Transverse colon (tissue), 4 donors: Measurements from ENCODE around the gene SASS6.

Experiments used
- EP300 ChIP-seq: sonication (generic); formaldehyde crosslinking; IDR thresholded peaks from one replicate; pipeline ENCODE4 v1.6.1; 2017; ENCODE audit warnings: antibody characterized with exemption, low read depth
- POLR2A ChIP-seq: fragments of 450-650 bp; IDR thresholded peaks from one replicate; pipeline ENCODE4 v1.6.1; 2016; ENCODE audit warnings: antibody characterized with exemption, mild to moderate bottlenecking, moderate library complexity
- POLR2AphosphoS5 ChIP-seq, 3 donors: sonication (generic); formaldehyde crosslinking; IDR thresholded peaks; one replicate each; pipeline ENCODE4 v1.6.1; 2016; ENCODE audit warnings: antibody characterized with exemption in 3 of 3
- TF ChIP-seq, protein P1 (sequence below), 5 experiments: fragments of 200-600 bp in 3 of 5; fragments of 450-650 bp in 2 of 5; sonication (generic) in 3 of 5; IDR thresholded peaks; 1 replicate in 2 of 5; 2 replicates in 3 of 5; pipeline ENCODE4 v1.5.1; 2016 to 2017; ENCODE audit warnings: antibody characterized with exemption in 5 of 5, inconsistent platforms in 3 of 5, mild to moderate bottlenecking in 2 of 5, moderate library complexity in 1 of 5

DNA sequence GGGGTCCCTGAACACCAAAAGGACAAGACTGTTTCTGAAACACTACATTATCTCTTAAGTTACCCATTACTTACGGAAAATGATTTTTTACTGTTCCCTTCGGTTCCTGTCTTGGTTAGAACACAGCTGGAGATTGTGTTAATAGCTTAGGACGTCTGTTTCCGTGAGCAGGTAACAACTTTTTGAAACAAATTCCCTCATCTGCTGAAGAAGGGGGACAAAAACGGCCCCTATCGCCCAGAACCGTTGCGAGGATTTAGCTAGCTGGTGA lies 95.1 kb downstream of the SASS6 start:
- no peak for TF ChIP-seq POLR2A
- TF ChIP-seq, protein P1, sequence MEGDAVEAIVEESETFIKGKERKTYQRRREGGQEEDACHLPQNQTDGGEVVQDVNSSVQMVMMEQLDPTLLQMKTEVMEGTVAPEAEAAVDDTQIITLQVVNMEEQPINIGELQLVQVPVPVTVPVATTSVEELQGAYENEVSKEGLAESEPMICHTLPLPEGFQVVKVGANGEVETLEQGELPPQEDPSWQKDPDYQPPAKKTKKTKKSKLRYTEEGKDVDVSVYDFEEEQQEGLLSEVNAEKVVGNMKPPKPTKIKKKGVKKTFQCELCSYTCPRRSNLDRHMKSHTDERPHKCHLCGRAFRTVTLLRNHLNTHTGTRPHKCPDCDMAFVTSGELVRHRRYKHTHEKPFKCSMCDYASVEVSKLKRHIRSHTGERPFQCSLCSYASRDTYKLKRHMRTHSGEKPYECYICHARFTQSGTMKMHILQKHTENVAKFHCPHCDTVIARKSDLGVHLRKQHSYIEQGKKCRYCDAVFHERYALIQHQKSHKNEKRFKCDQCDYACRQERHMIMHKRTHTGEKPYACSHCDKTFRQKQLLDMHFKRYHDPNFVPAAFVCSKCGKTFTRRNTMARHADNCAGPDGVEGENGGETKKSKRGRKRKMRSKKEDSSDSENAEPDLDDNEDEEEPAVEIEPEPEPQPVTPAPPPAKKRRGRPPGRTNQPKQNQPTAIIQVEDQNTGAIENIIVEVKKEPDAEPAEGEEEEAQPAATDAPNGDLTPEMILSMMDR (IDR thresholded peaks at IDR 0.05), result no peak
- TF ChIP-seq POLR2AphosphoS5 (IDR thresholded peaks at IDR 0.05), result no peak
- TF ChIP-seq EP300, result no peak
